Activated naive CD4-positive, alpha-beta T cell treated with Interleukin-2 at 50 U/mL for 16 hours (primary cell): ENCODE results near the gene DPP9.

Source experiments
- DNase-seq: peaks from one replicate; pipeline ENCODE4 v3.0.0-alpha.2; 2020

The DPP9 gene

GRCh38 chr19:4653793-4654436 lies 69.7 kb downstream of the DPP9 start:
- no peak for DNase-seq

GRCh38 chr19:4652075-4652474 lies 71.6 kb downstream of the DPP9 start:
- no peak for DNase-seq

- DNase-seq = no peak
Measured at GRCh38 chr19:4650159-4650558, 73.5 kb downstream of the DPP9 start.

- DNase-seq = no peak
Measured at GRCh38 chr19:4649392-4650047, 74.1 kb downstream of the DPP9 start.

- DNase-seq = no peak
Measured at GRCh38 chr19:4647676-4648644, 75.7 kb downstream of the DPP9 start.

- no peak for DNase-seq
Measured at GRCh38 chr19:4645718-4646117, 77.9 kb downstream of the DPP9 start.

- no peak for DNase-seq
Measured at GRCh38 chr19:4642625-4643024, 81.0 kb downstream of the DPP9 start.

- DNase-seq = no peak
Measured at GRCh38 chr19:4641132-4641531, 82.5 kb downstream of the DPP9 start.

- no peak for DNase-seq
Measured at GRCh38 chr19:4640247-4641000, 83.2 kb downstream of the DPP9 start.

GRCh38 chr19:4639531-4640246 lies 84.0 kb downstream of the DPP9 start:
- no peak for DNase-seq

- peak; percentile 99 for DNase-seq
Measured at GRCh38 chr19:4638828-4639530, 84.7 kb downstream of the DPP9 start, which contains the start of gene TNFAIP8L1. Gene TNFAIP8L1, plus strand, starts transcription at chr19:4639516. Its CDS starts 12,354 bp downstream, at chr19:4651870.

- no peak for DNase-seq
Measured at GRCh38 chr19:4638317-4638716, 85.3 kb downstream of the DPP9 start.

- no peak for DNase-seq
Measured at GRCh38 chr19:4636761-4637160, 86.9 kb downstream of the DPP9 start.

GRCh38 chr19:4636151-4636717 lies 87.4 kb downstream of the DPP9 start:
- DNase-seq = peak; percentile 80

- DNase-seq = no peak
Measured at GRCh38 chr19:4635754-4636116, 87.9 kb downstream of the DPP9 start.

- peak; percentile 54 for DNase-seq
Measured at GRCh38 chr19:4633140-4633967, 90.3 kb downstream of the DPP9 start.
